Stimulated activated CD4-positive, alpha-beta T cell treated with anti-CD3 and anti-CD28 coated beads, Interleukin-4, amount 100 ng/mL, for 48 hours (primary cell): Measurements from ENCODE around the gene GPR173.

Experiments used
- DNase-seq, 2 donors: peaks; one replicate each; pipeline ENCODE4 v3.0.0-alpha.2; 2020; ENCODE audit warnings: low read depth in 2 of 2

GPR173 gene

GRCh38 chrX:53048169-53049126, at the start of gene GPR173:
Gene GPR173, plus strand, starts transcription at chrX:53048789. Its CDS starts 27,833 bp downstream, at chrX:53076622.
- DNase-seq, result no peak

- no peak for DNase-seq
These were observed 48.0 kb upstream of the GPR173 start for GRCh38 chrX:53000447-53001135.

- no peak for DNase-seq
These were observed 46.6 kb upstream of the GPR173 start for GRCh38 chrX:53001958-53002357.

- DNase-seq, result no peak
These were observed 45.5 kb upstream of the GPR173 start for GRCh38 chrX:53003111-53003510.

GRCh38 chrX:53004038-53004437, 44.6 kb upstream of the GPR173 start:
- DNase-seq, result no peak

GRCh38 chrX:53004811-53005210, 43.8 kb upstream of the GPR173 start:
- DNase-seq, result no peak

- DNase-seq, result no peak
These were observed 43.3 kb upstream of the GPR173 start for GRCh38 chrX:53005327-53005726.

- no peak for DNase-seq
These were observed 39.6 kb upstream of the GPR173 start for GRCh38 chrX:53009032-53009431.

GRCh38 chrX:53013291-53013690, 35.3 kb upstream of the GPR173 start:
- no peak for DNase-seq

- no peak for DNase-seq
These were observed 30.0 kb upstream of the GPR173 start for GRCh38 chrX:53018627-53019026.

- no peak for DNase-seq
These were observed 26.2 kb upstream of the GPR173 start for GRCh38 chrX:53022381-53022780.

GRCh38 chrX:53028678-53029077, 19.9 kb upstream of the GPR173 start:
- DNase-seq, result no peak

- DNase-seq, result no peak
These were observed 17.2 kb upstream of the GPR173 start for GRCh38 chrX:53031380-53031779.

GRCh38 chrX:53036149-53036548, 12.4 kb upstream of the GPR173 start:
- no peak for DNase-seq

GRCh38 chrX:53039236-53039635, 9.4 kb upstream of the GPR173 start:
- no peak for DNase-seq

GRCh38 chrX:53044995-53045394, 3.6 kb upstream of the GPR173 start:
- DNase-seq, result no peak

GRCh38 chrX:53047228-53047627, 1.4 kb upstream of the GPR173 start:
- DNase-seq, result no peak

GRCh38 chrX:53049127-53049517, 533 bp downstream of the GPR173 start:
- DNase-seq, result no peak

GRCh38 chrX:53050841-53051240, 2.3 kb downstream of the GPR173 start:
- DNase-seq, result no peak

GRCh38 chrX:53055244-53055849, 6.8 kb downstream of the GPR173 start:
- no peak for DNase-seq

- DNase-seq, result no peak
These were observed 7.7 kb downstream of the GPR173 start for GRCh38 chrX:53056292-53056691.

GRCh38 chrX:53065104-53065503, 16.5 kb downstream of the GPR173 start:
- no peak for DNase-seq

GRCh38 chrX:53071064-53071463, 22.5 kb downstream of the GPR173 start:
- DNase-seq, result no peak
